Activated T-cell treated with anti-CD3 and anti-CD28 coated beads, Interleukin-2, amount 50 U/mL, for 24 hours (primary cell): ENCODE measurements around the gene CNTN4.

Experiments
- DNase-seq: peaks from one replicate; pipeline ENCODE4 v3.0.0-alpha.2; 2020
- H3K27ac Mint-ChIP-seq: 2 replicates; pipeline ENCODE4 v1.8.0; 2020; ENCODE audit warnings: mild to moderate bottlenecking, mixed read lengths
- H3K27me3 Mint-ChIP-seq: 2 replicates; pipeline ENCODE4 v1.8.0; 2020; ENCODE audit warnings: mixed read lengths
- H3K36me3 Mint-ChIP-seq: 2 replicates; pipeline ENCODE4 v1.8.0; 2020; ENCODE audit warnings: low read depth, mixed read lengths
- H3K4me1 Mint-ChIP-seq: 2 replicates; pipeline ENCODE4 v1.8.0; 2020; ENCODE audit warnings: low read depth, mixed read lengths
- H3K4me3 Mint-ChIP-seq: 2 replicates; pipeline ENCODE4 v1.8.0; 2020; ENCODE audit warnings: mild to moderate bottlenecking, moderate library complexity, mixed read lengths
- H3K9me3 Mint-ChIP-seq: 2 replicates; pipeline ENCODE4 v1.8.0; 2020; ENCODE audit warnings: mixed read lengths

Gene CNTN4

DNA sequence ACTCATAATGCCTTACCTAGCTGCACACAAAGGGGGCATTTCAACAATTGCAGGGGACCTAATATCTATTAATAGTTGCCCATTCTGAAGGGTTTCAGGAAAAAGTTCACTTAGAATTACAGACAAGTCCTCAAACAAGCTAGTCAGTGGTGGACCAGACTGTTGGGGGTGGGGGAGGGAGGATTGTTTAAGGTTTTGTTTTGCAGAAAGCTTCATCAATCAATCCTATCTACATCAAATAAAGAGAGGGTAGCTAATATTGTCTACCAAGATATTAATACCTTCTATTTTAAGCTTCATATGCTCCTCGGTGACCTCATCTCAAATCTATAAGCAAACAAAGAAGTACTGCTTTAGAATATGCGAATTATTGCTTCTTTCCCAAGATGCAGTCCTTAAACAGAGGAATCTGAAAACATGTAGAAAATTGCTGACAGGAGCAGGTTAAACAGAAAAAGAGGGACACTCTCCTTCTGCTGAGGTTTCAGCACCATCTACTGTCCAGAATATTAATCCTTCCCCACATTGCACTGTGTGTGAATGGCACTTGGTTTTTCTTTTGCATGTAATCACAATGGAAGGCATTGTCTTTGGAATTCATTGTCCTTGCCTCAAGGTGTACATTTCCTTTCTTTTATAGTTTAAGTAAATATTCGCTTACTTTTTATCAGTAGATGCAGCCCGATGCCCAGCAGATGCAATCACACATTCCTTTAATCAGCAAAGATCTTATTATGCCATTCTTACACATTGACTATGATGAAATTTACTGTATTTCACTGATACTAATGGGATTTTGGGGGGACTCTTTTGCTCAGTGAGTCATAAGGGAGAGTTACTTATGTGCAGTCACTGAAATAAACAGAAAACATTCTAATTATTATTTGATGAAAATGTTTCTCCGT, 916.8 kb downstream of the CNTN4 start:
- Mint-ChIP-seq H3K9me3 (no peaks in the 10 kb centered on the region), H3K4me3 (no peak overlapping the region), H3K27ac (no peak overlapping the region), H3K4me1 (no peaks in the 10 kb centered on the region), H3K27me3 (peaks cover 42% of the 10 kb centered on the region), H3K36me3 (no peaks in the 10 kb centered on the region)
- no peak for DNase-seq

DNA sequence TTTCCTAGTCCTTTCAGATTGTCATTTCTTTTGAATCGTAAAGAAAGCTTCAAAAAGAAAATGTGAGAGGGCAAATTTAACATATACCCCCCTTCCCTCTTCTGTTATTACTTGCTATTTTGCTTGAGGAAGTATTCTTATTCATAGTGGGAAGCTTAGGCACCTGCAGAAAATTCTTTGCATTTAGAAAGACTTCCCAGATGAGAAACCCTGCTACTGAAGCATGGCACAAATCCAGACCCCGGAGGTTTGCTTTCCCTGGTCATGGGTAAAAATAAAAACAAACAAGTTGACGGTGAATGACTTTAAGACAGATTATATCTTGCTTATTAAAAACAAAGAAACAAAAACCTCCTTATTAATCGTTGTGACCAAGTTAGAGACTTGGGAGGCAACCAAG, 917.6 kb downstream of the CNTN4 start:
- Mint-ChIP-seq H3K4me1 (no peaks in the 10 kb centered on the region), H3K36me3 (no peaks in the 10 kb centered on the region), H3K4me3 (no peak overlapping the region), H3K27ac (no peak overlapping the region), H3K27me3 (peaks cover 42% of the 10 kb centered on the region), H3K9me3 (no peaks in the 10 kb centered on the region)
- no peak for DNase-seq

DNA sequence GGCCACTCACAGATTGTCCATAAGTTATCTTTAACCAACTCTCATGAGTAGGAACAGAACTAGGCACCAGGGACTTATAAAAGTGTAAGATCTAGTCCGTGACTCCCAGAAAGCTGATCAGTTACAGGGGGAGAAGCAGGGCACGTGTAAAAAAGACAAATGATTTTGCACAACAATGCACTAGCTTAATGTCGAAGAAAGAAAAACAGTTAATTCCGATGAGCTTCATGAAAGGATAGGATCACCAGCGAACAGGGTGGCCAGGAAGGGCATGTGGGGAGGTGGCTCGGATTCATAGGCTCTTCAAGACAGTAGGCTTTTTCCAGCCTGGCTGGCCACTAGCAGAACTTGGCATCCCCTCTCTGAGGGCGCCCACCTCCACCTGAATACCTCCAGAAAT, 921.5 kb downstream of the CNTN4 start:
- Mint-ChIP-seq H3K9me3 (no peaks in the 10 kb centered on the region), H3K27me3 (peaks cover 32% of the 10 kb centered on the region), H3K4me3 (no peak overlapping the region), H3K27ac (no peak overlapping the region), H3K36me3 (no peaks in the 10 kb centered on the region), H3K4me1 (no peaks in the 10 kb centered on the region)
- DNase-seq = no peak

DNA sequence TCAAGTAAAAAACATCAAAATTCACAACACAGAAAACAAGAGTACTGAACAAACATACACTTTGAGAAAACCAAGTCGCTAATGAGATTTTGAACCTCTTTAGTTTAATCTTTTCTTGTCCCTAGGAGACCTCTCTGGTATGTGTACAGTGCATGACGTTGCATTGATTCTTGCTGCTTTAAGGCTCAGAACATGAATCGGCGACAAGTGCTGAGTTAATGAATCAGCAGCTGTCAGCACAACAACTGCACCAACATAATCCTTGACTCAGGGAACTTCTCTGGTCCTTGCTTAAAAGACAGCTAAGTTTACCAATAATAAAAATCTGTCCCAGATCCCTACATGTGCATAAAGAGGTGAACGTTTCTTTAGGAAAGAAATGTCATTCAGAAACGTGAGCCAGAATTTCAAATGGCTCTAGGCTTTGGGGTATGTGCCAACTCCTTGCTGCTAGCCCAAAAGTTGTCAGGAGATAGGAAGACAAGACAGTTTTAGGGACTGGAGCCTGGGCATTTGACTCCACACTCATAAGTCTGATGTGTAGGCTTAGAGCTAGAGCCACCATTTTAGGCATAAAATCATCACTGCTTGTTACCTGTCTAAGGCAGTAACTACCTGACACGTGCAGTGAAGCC, 924.6 kb downstream of the CNTN4 start:
- no peak overlapping the region for H3K4me3 Mint-ChIP-seq
- peaks cover 20% of the 10 kb centered on the region for H3K27me3 Mint-ChIP-seq
- H3K36me3 Mint-ChIP-seq = no peaks in the 10 kb centered on the region
- peaks cover 9% of the 10 kb centered on the region for H3K4me1 Mint-ChIP-seq
- no peak for DNase-seq
- no peaks in the 10 kb centered on the region for H3K9me3 Mint-ChIP-seq
- H3K27ac Mint-ChIP-seq = no peak overlapping the region

DNA sequence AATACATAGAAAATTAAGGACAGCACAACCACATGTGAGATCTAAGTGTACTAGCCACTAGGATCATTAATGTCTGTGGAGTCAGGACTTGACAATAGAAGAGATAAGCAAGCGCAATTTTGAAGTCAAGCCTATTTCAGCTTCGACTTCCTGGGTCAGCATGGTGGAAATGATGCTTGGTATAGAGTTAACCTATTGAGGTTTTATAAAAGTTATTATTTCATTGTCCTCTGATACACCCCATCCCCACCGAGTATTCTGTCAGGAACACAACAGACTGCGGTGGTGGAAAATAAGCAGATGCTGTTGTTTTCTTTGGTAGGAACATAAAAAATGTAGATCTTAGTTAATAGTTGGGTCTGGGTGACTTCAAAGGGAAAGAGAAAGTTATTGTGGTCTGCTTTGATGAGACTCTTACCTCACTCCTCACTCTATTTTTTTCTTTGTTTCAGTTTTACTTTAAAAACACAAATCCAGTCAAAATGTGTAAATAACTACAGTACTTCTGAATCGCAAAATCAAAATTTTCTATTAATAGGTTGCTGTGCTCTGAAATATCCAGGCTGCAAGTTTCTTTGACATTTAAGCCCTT, 929.4 kb downstream of the CNTN4 start:
- H3K4me1 Mint-ChIP-seq = peaks cover 16% of the 10 kb centered on the region
- no peak for DNase-seq
- no peak overlapping the region for H3K27ac Mint-ChIP-seq
- no peaks in the 10 kb centered on the region for H3K36me3 Mint-ChIP-seq
- H3K4me3 Mint-ChIP-seq = peak overlapping the region; percentile 6
- H3K9me3 Mint-ChIP-seq = no peaks in the 10 kb centered on the region
- peaks cover 6% of the 10 kb centered on the region for H3K27me3 Mint-ChIP-seq

DNA sequence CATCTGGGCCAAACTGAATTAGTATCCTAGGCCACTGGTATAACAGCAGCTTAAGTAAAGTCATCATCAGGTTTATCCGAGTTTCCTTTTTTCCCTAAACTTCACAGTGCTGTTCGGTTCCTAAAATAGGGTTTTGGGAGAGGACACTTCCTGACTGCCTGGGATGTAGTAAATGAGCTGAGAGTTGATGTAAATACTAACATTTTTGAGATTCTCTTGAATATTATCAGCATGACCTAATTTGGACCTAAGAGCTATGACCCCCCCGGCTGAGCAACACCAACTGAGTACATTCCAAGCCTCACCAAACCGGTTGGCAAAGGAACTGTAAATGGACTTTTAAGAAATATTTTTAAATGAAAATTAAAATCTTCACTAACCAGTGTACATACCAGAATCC, 932.7 kb downstream of the CNTN4 start:
- Mint-ChIP-seq H3K4me3 (no peak overlapping the region), H3K27me3 (no peaks in the 10 kb centered on the region), H3K4me1 (peaks cover 16% of the 10 kb centered on the region), H3K27ac (no peak overlapping the region), H3K9me3 (no peaks in the 10 kb centered on the region), H3K36me3 (no peaks in the 10 kb centered on the region)
- no peak for DNase-seq

DNA sequence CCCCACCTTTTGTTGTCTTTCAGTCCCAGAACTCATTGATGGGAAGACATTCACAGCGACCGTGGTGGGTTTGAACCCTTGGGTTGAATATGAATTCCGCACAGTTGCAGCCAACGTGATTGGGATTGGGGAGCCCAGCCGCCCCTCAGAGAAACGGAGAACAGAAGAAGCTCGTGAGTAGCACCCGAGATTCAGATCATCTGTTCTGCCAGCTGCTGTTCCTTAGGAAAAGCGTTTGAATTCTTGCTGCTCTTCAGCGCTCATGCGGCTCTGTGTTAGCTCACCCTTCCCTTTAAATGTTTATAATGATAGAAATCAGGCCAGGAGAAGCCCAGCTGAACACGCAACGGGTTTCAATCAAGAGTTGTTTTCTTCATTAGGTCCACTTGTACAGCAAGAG, 938.5 kb downstream of the CNTN4 start:
- Mint-ChIP-seq H3K27me3 (no peaks in the 10 kb centered on the region), H3K4me3 (no peak overlapping the region), H3K9me3 (no peaks in the 10 kb centered on the region), H3K36me3 (no peaks in the 10 kb centered on the region), H3K4me1 (no peaks in the 10 kb centered on the region), H3K27ac (no peak overlapping the region)
- no peak for DNase-seq

DNA sequence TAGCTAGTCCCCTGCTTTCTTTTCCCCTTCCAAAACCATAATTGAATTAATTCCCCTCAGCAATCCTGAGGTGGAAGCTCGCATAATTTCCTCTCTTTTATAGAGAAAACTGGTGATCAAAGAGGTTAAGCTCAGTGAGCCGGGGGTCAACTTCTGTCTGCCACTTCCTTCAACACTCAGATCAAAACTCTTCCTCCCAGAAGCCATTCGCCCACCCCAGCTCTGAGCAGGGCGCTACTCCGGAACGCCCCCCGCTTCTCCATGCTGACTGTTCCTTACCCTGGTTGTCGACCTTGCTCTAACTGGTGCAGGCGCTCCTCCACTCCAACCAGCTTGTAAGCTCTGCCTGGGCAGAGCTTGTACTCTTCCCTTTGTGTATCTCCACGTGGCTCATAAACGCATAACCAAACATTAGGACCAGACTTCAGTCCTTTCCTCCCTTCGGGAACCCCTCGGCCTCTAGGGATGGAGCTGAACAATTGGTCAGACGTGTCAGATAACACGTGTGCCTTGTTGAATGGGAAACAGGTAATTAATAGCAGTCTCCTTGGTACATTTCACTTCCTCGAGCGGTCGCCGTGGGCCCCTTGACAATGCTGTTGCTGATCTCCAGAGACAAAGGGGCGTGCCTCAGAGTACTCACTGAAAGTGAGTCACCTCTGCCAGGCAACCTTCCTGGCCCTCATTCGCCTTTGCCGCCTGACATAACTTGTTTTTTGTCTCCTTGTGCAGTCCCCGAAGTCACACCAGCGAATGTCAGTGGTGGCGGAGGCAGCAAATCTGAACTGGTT, 939.7 kb downstream of the CNTN4 start:
- Mint-ChIP-seq H3K4me1 (no peaks in the 10 kb centered on the region), H3K27me3 (no peaks in the 10 kb centered on the region), H3K27ac (no peak overlapping the region), H3K9me3 (no peaks in the 10 kb centered on the region), H3K4me3 (no peak overlapping the region), H3K36me3 (no peaks in the 10 kb centered on the region)
- no peak for DNase-seq

DNA sequence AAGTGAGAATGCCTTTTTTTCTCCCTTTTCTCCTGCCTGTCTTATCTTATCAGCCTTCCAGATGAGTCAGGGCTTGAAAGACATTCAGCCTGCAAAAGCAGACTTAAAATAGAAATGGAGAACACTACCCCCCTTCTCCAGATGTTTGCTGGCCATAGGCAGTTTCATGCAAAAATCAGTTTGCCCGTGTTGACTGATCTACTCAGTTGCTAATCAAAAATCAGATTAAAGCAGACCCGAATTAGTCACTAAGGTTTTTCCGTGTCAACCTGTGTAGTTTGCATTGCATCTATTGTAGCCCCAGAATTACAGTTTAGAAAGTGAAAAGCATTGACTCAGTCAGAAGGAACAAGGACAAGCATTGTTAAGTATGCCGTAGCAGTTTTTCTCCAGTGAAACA, 955.3 kb downstream of the CNTN4 start:
- no peaks in the 10 kb centered on the region for H3K36me3 Mint-ChIP-seq
- no peak overlapping the region for H3K4me3 Mint-ChIP-seq
- DNase-seq = no peak
- H3K4me1 Mint-ChIP-seq = peaks cover 5% of the 10 kb centered on the region
- H3K27me3 Mint-ChIP-seq = no peaks in the 10 kb centered on the region
- no peak overlapping the region for H3K27ac Mint-ChIP-seq
- H3K9me3 Mint-ChIP-seq = no peaks in the 10 kb centered on the region

DNA sequence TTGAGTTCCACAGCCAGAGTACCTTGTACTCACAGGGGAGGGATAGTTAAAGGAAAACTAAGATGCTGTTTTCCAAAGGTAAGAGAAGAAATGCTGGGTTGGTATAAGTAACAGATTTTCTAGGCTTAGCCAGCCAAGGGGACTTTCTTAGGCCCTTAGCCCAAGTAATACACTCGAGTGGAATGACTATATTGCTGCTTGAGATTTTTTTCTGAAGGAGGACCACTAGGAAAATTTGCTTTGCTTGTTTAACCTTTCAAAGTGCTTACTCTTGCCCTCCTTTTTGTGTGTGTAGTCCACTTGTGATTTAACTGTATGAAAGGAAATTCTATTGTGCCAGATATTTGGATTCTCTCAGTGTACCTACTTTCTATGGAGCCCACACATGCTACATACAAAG, 961.0 kb downstream of the CNTN4 start:
- Mint-ChIP-seq H3K9me3 (no peaks in the 10 kb centered on the region), H3K4me1 (no peaks in the 10 kb centered on the region), H3K27ac (no peak overlapping the region), H3K27me3 (no peaks in the 10 kb centered on the region), H3K4me3 (no peak overlapping the region), H3K36me3 (no peaks in the 10 kb centered on the region)
- DNase-seq = no peak

DNA sequence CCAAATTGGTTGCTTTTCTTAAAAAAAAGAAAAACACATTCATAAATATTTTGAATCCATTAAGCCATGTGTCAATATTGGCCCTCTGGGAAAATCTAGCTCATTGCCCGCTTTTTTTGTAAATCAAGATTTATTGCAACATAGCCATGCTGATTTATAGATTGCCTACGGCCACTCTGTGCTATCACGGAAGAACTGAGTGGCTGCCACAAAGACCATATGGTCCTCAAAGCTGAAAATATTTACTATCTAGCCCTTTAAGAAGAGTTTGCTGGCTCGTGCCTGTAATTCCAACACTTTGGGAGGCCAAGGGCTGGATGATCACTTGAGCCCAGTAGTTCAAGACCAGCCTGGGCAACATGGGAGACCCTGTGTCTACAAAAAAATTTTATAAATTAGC, 965.6 kb downstream of the CNTN4 start:
- no peaks in the 10 kb centered on the region for H3K27me3 Mint-ChIP-seq
- no peak overlapping the region for H3K4me3 Mint-ChIP-seq
- H3K9me3 Mint-ChIP-seq = no peaks in the 10 kb centered on the region

DNA sequence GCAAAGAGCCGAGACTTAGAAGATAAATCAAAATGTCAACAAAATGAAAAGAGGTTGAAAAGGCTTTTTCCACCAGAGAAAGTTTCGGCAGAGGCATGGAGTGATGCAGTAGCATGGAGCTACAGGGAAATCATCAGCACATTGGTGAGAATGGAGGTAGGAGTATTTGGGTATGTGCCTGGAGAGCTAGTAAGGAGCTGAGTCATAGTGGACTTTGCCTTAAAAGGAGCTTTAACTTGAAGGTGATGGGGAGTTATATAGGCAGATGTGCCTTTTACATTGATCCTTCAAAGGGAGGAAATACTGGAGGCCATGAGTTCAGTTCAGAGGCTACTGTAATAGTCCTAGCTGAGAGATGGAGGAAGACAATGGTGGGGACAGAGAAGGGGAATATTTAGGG, 967.2 kb downstream of the CNTN4 start:
- no peaks in the 10 kb centered on the region for H3K27me3 Mint-ChIP-seq
- H3K4me1 Mint-ChIP-seq = no peaks in the 10 kb centered on the region
- no peak overlapping the region for H3K4me3 Mint-ChIP-seq
- H3K9me3 Mint-ChIP-seq = no peaks in the 10 kb centered on the region
- H3K36me3 Mint-ChIP-seq = no peaks in the 10 kb centered on the region
- no peak overlapping the region for H3K27ac Mint-ChIP-seq
- DNase-seq = no peak

More for the DNA sequence above, 965.6 kb downstream of the CNTN4 start:
- no peaks in the 10 kb centered on the region for H3K4me1 Mint-ChIP-seq
- no peak for DNase-seq
- H3K36me3 Mint-ChIP-seq = no peaks in the 10 kb centered on the region
- H3K27ac Mint-ChIP-seq = no peak overlapping the region

DNA sequence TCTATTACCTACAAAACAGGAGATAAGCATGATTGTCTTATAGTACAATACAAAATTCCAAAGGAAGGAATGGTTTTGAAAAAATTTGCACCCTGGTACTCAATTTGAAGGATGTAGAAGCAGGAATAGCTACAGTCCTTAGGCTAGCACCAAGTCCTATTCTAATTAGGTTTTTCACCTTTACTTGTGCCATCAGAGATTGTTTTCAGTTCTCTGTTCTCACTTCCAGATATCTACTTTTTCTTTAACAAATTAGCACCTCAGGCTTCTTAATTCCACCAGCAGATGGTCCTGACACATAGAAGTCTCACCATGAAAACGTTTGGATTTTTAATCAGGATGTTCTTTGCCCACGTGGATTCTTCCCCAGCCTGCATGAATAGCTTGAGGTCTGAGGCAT, 967.7 kb downstream of the CNTN4 start:
- Mint-ChIP-seq H3K9me3 (no peaks in the 10 kb centered on the region), H3K4me1 (no peaks in the 10 kb centered on the region), H3K4me3 (no peak overlapping the region), H3K27me3 (no peaks in the 10 kb centered on the region), H3K36me3 (no peaks in the 10 kb centered on the region), H3K27ac (no peak overlapping the region)
- DNase-seq = no peak

DNA sequence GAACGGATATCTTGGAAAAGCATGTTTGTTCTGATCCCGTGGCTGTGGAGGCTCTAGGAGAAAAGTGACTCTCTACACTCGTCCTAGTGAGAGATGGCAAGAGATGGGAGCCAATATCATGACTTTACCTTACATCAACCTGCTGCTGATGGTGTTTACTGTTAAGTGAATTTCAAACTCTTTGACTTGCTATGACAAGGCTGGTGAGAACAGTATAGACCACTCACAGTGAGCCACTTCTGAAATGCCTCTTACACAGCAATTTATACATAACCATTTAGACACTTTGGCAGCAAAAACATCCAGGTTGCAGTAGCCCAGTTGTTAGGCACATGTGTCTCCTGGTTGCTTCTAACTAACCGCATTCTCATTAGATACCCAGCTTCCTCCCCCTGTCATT, 968.2 kb downstream of the CNTN4 start:
- no peak for DNase-seq
- H3K27me3 Mint-ChIP-seq = no peaks in the 10 kb centered on the region

More for the DNA sequence above, 968.2 kb downstream of the CNTN4 start:
- H3K27ac Mint-ChIP-seq = no peak overlapping the region
- no peaks in the 10 kb centered on the region for H3K9me3 Mint-ChIP-seq
- H3K36me3 Mint-ChIP-seq = no peaks in the 10 kb centered on the region
- no peaks in the 10 kb centered on the region for H3K4me1 Mint-ChIP-seq
- no peak overlapping the region for H3K4me3 Mint-ChIP-seq
